NCI-H446 (cell line): ENCODE measurements around the gene GUCY1B1.

ENCODE experiments used
- DNase-seq, 2 experiments: peaks; one replicate each; lab custom pipeline; 2025; lab: John Stamatoyannopoulos, UW

GUCY1B1 gene

DNA sequence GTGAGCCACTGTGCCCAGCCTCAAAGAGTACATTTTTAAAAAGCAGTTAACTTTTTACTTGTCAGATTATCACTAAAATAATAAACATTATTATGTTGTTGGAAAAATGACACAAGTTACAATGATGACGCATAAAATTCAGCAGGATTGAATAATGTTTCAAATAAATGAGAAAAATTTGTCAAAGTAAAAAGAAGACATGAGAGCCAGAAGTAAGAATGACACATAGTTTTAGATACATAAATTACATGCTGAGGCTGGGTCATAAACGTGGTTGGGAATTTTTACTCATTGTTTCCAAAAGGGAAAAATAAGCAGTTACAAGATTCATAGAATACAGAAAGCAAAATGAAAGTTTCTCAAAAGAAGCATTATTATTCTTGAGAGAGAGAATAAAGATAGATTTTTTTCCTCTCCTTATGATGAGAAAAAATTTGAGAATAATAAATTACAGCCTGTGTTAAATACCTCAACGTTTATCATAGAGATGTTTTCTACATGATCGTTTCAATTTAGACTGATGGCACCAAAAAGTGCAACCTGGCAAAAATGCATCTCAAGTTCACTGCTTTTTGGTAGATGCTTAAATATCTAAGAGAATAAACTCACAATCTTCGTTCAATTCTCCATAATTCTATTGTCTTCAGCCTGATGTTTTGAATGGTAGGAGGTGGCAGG is 40.4 kb downstream of the GUCY1B1 start:
- DNase-seq: no peak

DNA sequence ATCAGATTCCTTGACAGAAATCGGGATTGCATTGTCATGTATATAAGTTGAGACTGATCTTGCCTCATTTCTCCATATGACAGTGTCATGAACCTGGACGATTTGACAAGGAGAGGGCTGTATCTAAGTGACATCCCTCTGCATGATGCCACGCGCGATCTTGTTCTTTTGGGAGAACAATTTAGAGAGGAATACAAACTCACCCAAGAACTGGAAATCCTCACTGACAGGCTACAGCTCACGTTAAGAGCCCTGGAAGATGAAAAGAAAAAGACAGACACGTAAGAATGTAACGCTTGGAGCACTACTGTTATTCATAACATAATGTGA is 40.9 kb downstream of the GUCY1B1 start:
- no peak for DNase-seq

DNA sequence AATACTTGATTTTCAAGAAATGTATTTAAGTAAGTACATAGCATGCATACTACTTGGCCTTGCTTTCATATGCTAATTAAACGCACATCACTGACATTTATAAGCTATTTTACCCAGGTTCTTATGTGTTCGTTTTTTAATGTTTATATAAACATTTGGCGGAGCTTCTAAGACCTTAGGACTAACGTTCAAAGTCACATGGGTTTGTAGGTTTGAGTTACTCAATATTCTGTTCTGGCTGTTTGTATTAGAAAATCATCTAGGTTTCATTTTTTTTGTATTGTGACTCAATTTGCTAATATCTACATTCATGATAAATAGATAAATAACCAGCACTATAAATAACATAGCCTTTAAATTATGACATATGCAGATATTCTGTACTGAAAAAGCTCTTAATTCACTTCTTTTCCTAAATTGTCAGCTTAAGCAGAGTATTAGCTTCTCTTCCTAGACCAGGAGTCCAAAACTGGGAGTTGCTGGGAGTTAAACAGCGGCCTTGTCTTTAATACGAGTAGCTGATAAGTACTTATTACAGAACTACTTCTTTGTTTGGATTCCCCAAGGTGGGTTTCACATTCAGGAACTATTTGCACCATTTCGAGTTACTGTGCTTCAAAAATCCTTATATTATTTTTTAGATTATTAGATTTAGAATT is 42.0 kb downstream of the GUCY1B1 start:
- DNase-seq: no peak

DNA sequence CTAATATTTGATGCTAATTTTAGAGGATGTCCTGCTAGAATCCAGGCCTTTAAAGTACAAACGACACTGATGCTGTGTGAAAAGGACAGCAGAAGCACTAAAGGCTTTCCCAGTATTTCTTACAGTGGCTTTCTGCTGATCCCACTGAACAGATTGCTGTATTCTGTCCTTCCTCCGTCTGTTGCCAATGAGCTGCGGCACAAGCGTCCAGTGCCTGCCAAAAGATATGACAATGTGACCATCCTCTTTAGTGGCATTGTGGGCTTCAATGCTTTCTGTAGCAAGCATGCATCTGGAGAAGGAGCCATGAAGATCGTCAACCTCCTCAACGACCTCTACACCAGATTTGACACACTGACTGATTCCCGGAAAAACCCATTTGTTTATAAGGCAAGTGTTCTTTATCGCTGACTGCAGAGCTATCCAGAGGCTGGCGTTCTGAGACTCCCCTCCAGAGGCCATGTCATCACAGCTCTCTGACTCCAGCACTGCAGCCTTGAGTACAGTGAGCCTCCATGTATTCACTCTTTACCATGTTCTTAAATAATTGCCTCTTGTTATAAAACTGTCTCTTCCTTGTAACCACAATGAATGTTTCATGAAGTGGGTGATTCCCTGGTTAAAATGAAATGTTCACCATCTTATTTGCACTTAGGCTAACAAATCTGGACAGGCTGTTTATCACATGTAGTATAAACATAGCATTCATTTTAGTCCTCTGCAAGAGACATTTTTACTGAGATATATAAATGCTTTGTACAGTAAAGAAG is 43.6 kb downstream of the GUCY1B1 start:
- DNase-seq: no peak

DNA sequence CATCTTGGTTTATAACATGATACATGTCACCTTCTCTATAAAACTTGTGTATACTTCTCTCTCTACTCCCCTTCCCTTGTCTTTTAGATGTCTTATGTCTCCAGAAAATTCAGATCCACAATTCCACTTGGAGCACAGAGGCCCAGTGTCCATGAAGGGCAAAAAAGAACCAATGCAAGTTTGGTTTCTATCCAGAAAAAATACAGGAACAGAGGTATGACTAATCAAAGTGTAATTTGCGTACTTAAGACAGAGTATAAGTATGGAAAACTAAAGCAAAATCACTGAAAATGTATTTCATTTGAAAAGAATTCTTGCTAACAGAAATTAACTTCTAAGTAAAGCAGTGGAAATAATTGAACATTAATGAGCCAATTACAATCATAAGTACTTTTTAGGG is 46.2 kb downstream of the GUCY1B1 start:
- DNase-seq: no peak

DNA sequence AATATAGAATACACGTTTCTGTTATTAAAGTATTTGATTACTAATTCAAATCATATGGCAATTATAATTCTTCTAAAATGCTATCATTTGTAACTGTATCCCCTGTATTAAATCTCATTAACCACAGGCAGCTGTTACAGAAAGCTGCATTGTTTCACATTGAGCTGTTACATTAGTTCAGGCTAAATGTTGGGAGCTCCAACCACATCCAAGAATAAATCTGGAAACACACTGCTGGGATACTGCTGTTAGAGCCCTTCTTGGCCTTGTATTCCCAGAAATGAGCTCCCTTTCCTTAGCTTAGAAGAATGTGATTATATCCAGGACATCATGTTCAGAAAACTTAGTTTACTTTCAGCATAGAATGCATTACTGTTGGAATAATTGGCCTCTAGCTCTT is 48.2 kb downstream of the GUCY1B1 start:
- DNase-seq: no peak

DNA sequence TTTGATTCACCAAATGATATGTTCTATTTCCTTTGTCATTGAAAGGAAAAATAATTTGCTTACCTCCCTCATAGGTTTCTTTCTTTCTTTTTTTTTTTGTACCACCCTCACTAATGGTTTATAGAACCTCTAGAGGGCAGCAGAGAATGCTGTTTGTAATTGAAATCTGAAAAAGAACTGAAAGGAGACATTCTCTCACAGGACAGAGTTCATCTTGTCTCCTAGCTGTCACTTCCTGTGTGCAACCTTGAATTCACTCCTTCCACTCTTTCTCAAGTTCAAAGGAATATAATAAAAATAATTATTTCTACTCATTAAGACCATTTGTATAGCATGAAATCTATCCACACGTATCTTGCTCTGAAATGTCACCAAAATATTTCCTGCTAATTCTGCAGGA is 51.0 kb downstream of the GUCY1B1 start:
- DNase-seq: peak; percentile 63 to 76

DNA sequence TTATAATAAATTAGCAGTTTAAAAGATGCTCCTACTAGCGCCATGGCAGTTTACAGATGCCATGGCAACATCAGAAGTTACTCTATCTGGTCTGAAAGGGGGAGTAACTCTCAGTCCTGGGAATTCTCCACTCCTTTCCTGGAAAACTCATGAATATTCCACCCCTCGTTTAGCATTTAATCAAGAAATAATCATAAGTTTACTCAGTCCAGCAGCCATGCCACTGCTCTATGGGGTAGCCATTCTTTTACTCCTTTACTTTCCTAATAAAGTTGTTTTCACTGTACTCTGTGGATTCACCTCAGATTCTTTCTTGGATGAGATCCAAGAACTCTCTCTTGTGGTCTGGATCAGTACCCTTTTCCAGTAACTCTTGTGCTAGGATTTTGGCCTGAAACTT is 52.3 kb downstream of the GUCY1B1 start:
- DNase-seq: no peak

DNA sequence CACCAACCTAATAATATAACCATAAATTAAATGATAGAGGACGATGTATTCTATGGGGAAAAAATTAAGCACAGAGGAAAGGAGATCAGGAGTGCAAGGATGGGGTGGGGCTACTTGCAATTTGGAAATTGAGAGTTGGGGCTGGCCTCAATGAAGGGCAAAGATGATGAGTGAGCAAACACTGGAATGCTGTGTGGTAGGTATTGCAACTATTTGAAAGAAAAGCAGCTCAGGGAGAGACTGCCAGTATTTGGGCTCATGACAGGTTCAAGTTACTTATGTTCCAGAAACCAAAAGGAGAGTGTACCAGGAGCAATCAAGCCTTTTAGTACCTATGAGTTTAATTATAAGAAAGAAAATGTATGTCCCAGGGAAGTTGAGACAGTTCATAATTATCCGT is 59.8 kb downstream of the GUCY1B1 start:
- no peak for DNase-seq

DNA sequence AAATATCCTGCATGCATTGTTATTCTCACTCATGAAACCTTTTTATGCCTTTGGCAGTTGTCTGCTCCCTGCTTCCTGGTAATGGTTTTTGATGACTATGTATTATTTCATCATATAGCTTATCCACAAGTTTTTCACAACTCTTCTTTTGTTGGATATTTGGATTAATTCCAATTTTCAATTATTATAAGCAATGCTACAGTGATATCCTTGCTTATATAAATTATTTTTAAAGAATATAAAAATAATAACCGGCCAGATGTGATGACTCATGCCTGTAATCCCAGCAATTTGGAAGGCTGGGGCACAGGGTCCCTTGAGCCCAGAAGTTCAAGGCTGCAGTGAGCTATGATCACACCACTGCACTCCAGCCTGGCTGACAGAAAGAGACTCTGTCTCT is 60.2 kb downstream of the GUCY1B1 start:
- DNase-seq: no peak

DNA sequence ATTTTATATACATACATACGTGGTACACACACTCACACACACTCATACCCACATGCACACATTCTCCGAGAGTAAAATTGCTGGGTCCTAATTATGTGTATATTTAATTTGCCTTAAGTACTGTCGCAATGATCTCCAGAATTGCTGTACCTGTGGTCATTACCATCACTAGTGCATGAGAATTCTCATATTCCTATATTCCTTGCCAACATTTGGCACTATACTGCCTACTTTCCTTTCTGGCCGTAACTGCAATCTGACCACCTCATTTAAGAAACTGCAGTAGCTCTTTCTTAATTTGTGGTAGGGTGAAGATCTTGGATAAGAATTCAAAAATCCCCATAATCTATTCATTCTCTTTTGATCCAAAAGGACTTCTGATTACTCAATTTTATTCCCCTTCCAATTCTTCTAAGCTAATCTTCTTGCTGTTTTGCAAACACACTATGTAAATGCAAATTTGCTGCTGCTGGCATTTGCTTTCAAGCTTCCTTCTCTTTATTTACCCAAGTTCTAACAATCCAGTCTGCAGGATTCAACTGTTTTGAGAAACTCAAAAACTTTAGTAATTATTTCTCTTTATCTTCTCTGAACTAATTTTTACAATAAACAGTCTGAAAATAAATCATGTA is 62.2 kb downstream of the GUCY1B1 start:
- no peak for DNase-seq

DNA sequence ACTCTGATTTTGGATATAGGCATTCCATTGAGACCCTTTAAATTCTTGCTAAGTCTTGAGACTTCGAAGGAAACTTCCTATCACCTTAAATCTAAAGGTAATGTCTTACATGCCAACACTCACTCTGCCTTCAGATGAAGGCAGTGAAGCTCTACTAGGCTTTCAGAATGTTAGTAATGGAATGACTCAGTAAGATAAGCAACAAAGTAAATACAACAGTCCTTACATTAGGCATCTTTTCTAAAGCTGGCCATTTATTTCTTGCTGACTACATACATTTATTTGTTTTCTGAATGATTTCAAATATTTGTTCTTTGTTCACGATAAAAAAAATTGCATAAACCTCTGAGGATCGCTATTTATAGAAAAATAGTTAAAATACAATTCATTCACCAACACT is 63.8 kb downstream of the GUCY1B1 start:
- DNase-seq: no peak

DNA sequence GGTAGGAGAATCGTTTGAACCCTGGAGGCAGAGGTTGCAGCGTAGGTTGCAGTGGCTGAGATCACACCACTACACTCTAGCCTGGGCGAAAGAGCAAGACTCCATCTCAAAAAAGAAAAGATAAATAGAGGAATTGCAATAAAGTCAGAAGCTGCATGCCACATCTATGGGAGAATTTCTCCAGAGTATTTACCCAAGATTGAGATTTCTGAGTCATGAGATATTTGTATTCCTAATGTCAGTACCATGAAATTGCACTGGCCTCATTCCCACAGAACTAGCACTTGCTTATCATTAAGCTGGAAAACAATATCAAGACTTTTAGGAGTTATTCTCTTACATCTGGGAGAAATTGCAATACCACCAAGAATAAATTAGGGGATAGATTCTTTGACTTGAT is 69.8 kb downstream of the GUCY1B1 start:
- DNase-seq: no peak

DNA sequence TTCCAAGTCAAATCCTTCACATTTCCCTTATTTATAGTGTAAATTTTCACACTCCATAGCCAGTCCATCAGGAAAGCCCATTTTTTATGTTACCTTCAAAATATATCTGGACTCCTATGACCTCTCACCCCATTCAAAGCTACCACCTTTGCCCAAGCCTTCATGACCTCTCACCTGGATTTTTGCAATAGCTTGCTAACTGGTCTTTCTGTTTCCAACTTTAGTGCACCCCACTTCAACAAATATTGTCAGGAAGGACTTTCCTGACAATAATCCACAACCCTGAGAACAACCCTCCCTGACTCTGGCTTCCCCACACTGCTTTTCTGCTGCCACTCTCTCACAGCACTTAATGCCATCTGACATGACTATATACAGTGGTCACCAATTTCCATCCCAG is 73.8 kb downstream of the GUCY1B1 start:
- no peak for DNase-seq

DNA sequence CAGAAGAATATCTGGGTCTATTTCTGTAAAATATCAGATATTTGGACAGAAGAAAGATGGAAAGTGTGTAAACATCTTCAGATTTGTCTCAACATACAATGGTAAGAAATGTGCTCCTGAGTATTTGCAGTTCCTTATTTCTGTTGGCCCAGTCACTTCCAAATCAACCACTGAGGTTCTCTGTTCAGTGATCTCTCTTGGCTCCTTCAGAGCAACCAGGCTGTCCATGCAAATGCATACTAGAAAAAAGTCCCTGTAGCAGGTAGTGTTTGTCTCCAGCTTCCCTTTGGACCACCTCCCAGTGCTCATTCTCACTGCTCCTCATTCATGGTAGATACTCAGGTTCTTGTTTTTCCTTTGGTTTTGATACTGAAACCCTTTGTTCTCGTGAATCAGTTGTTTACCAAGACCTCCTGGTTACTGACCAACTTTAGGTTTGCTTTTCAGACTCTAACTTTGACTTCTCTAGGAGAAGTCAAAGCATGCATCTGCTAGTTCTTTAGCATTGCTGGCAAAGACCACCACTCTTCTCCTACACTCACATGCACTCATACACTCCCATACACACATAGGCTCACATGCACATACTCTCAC is 78.5 kb downstream of the GUCY1B1 start:
- DNase-seq: no peak

DNA sequence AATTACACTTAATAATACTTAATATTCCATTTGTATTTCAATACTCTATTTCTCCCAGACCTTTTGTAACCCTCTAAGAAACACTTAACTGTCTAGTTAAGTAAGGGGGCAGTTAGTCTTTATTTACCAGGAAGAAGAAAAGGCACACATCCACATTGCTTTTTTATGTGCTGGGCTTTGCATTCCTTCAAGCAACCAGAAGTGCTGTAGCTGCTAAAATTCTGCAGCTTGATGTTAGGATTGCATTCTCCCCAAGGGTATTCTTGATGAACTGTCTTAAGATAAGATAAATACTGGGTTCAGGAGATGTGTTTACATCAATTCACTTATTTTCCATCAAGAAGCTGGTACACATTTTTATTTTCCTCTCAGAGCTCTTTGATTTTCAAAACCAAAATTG is 83.3 kb downstream of the GUCY1B1 start:
- no peak for DNase-seq

DNA sequence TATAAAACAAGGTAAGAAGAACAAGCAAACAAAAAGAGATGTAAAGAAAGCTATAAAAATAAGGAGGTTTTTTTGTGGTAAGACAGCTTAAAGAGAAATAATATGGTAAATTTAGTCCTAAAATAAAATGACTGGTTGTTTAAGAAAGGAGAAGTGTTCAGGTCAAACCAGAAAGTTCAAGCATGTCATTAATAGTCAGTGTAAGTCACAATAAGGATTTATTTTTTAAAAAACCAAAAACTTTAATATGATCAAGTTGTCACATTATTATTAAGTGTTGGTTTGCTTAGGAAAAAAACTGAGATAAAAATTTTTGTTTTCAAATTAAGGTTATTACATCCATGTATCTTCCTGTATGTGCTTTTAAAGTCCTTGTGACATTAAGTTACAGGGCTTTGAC is 88.1 kb downstream of the GUCY1B1 start:
- DNase-seq: no peak

DNA sequence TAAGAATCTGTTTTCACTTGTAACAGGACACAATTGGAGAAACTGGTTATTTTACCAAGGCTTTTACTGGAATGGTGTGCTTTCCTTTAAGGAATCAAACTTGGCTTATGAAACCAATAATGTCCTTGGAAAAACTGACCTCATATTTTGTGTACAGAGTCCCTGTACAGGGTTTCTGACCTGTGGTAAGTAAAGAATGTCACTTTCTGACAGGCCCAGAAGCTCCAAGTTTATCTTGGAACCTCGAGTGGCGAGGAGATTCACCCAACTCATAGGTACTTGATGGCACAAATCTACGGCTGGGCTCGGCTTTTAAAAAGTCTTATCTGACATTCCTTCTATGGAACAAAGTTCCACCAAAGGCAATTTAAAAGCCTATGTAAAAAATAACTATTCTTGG is 90.2 kb downstream of the GUCY1B1 start:
- no peak for DNase-seq

DNA sequence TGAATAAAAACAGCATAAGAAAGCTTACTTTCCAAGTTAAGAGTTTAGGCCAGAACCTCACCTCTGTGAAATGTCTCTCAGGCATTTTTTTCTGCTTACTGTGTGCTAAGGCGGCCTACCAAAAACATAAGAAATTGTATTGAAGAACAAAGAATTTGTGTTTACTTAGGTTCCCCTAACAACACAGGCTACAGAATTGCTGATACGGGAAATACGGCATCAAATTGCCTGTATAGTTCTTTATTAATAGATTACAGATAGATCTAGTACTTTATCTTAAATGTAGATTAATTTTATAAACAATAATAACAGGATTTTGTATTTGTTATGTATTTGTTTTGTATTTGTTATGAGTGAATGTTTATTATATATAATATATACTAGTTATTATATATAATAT is 94.4 kb downstream of the GUCY1B1 start:
- DNase-seq: no peak

DNA sequence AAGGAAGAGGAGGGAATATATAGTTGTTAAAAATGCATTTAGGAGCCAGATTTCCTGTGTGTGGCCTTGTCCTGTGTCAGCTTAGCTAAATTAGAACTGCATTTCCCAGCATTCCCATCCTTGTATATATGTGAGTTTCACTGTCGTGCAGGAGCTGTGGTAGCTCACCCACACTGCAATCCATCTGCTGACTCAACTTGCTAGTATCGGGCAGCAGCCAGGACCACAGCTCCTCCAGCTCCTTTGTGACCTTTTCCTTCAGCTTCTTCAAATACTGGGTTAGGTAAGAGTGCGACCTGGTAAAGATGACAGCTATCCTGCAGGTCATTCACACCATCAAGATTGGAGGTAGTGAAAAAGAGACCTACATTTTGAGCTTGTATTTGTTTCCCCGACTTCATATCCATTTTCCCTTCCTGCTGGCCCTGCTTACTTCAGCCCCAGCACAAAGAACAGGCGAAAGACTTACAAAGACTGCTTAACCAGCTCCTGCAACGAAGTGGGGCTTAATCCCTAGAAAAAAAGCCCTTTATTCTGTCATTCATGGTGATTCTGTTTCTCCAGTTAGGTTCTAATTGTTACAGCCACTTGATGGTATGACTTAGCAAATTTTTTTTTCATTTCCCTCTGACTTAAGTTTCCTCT is 95.9 kb downstream of the GUCY1B1 start:
- DNase-seq: no peak

DNA sequence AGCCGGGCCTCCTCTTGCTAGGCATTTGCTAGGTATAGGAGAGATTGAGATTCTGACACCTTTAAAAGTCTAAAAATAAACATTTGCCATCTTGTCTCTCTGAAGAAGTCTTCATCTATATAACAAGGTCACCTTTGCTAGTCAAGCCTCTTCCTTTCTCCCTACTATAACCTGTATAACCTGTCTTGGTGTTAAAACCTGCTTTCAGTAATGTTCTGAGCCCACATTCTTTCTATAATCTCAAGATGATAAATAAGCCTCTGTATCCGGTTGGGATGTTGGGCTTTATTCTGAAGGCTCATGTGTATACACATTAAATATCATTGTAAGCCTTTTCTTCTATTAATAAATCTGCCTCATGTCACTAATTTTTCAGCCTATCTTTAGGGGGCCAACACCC is 97.1 kb downstream of the GUCY1B1 start:
- no peak for DNase-seq
